SK-N-SH (cell line): ENCODE data around the gene OLFM1. TPM values are rescaled to one million over a fixed set of nuclear protein-coding genes. Genes with fewer than 3 reads are reported as not detected.

Source experiments
- CTCF ChIA-PET: fragments of 300-600, 350-600 bp; formaldehyde crosslinking; extraction: SDS; loops from one replicate; lab custom pipeline; 2021; lab: Yijun Ruan, JAX
- POLR2A ChIA-PET: fragments of 350-600 bp; sonication (Branson Sonifier 250); formaldehyde crosslinking; extraction: SDS; loops from one replicate; lab custom pipeline; 2020; ENCODE audit warnings: antibody characterized with exemption, inconsistent platforms; lab: Yijun Ruan, JAX
- DNase-seq: peaks from one replicate; pipeline ENCODE4 v3.0.0; 2012
- H2AFZ ChIP-seq: fragments of 200-600 bp; sonication (generic); 2 replicates; pipeline ENCODE4 v1.8.1; 2016; ENCODE audit warnings: antibody characterized with exemption, mild to moderate bottlenecking, low read depth
- H3F3A ChIP-seq: fragments of 200-600 bp; sonication (generic); replicated peaks from 2 replicates; pipeline ENCODE3; 2016; ENCODE audit warnings: antibody characterized with exemption, mild to moderate bottlenecking; ENCODE audit not compliant: insufficient read depth
- H3K27ac ChIP-seq, 2 experiments: fragments of 200-500 bp in 1 of 2; fragments of 200-600 bp in 1 of 2; sonication (Bioruptor generic) in 1 of 2; sonication (generic), shearing (Covaris generic) in 1 of 2; 2 replicates each; pipeline versions ENCODE4 v1.5.1 to v1.6.1; 2014 to 2016; ENCODE audit warnings: low read depth in 2 of 2, inconsistent platforms in 1 of 2, low read length in 1 of 2, mild to moderate bottlenecking in 1 of 2, mixed read lengths in 1 of 2
- H3K27me3 ChIP-seq: fragments of 200-600 bp; sonication (generic), shearing (Covaris generic); 2 replicates; pipeline ENCODE4 v1.6.1; 2016; ENCODE audit warnings: mixed run types; ENCODE audit not compliant: insufficient read depth
- H3K36me3 ChIP-seq, 2 experiments: fragments of 200-500 bp in 1 of 2; fragments of 200-600 bp in 1 of 2; sonication (Bioruptor generic) in 1 of 2; sonication (generic) in 1 of 2; replicated peaks in 1 of 2; 2 replicates each; pipeline versions ENCODE3 to v1.5.1; 2014 to 2016; ENCODE audit warnings: low read length in 1 of 2, mild to moderate bottlenecking in 1 of 2; ENCODE audit not compliant: insufficient read depth in 2 of 2, control insufficient read depth in 1 of 2
- H3K4me1 ChIP-seq, 2 experiments: fragments of 200-500 bp in 1 of 2; fragments of 200-600 bp in 1 of 2; sonication (Bioruptor generic) in 1 of 2; sonication (generic), shearing (Covaris generic) in 1 of 2; 2 replicates each; pipeline versions ENCODE4 v1.5.1 to v1.6.1; 2014 to 2016; ENCODE audit warnings: low read depth in 1 of 2, low read length in 1 of 2, mixed run types in 1 of 2; ENCODE audit not compliant: insufficient read depth in 2 of 2, control insufficient read depth in 1 of 2
- H3K4me2 ChIP-seq: fragments of 200-600 bp; sonication (generic), shearing (Covaris generic); 2 replicates; pipeline ENCODE4 v1.6.1; 2017; ENCODE audit warnings: mixed run types
- H3K4me3 ChIP-seq, 2 experiments: fragments of 200-500 bp in 1 of 2; fragments of 200-600 bp in 1 of 2; sonication (Bioruptor generic) in 1 of 2; sonication (generic), shearing (Covaris generic) in 1 of 2; 2 replicates each; pipeline versions ENCODE4 v1.5.1 to v1.8.1; 2014 to 2016; ENCODE audit warnings: low read depth in 2 of 2, inconsistent platforms in 1 of 2, low read length in 1 of 2, mild to moderate bottlenecking in 1 of 2, mixed read lengths in 1 of 2, moderate library complexity in 1 of 2
- H3K79me2 ChIP-seq: fragments of 200-600 bp; sonication (generic); 2 replicates; pipeline ENCODE4 v1.8.1; 2017; ENCODE audit warnings: mild to moderate bottlenecking; ENCODE audit not compliant: insufficient read depth
- H3K9ac ChIP-seq: fragments of 200-600 bp; sonication (generic); 2 replicates; pipeline ENCODE4 v1.6.1; 2017; ENCODE audit warnings: mixed run types
- H3K9me2 ChIP-seq: fragments of 200-600 bp; sonication (generic); 2 replicates; pipeline ENCODE4 v1.6.1; 2017; ENCODE audit warnings: mixed run types
- H3K9me3 ChIP-seq: fragments of 200-600 bp; sonication (generic); 2 replicates; pipeline ENCODE4 v1.6.1; 2017; ENCODE audit warnings: mixed run types, mild to moderate bottlenecking, moderate library complexity
- H4K20me1 ChIP-seq: fragments of 200-600 bp; sonication (generic); 2 replicates; pipeline ENCODE4 v1.6.1; 2017; ENCODE audit warnings: mild to moderate bottlenecking, mixed run types; ENCODE audit not compliant: insufficient read depth
- EZH2phosphoT487 ChIP-seq: fragments of 200-600 bp; sonication (generic); IDR thresholded peaks from 2 replicates; pipeline ENCODE4 v1.6.1; 2017; ENCODE audit warnings: low read depth, mixed run types, mild to moderate bottlenecking, antibody characterized with exemption, moderate library complexity, borderline replicate concordance
- GABPA ChIP-seq: IDR thresholded peaks from 2 replicates; pipeline ENCODE4 v1.4.0; 2012; ENCODE audit warnings: low read depth, mild to moderate bottlenecking
- JUND ChIP-seq: IDR thresholded peaks from 2 replicates; pipeline ENCODE4 v1.4.0; 2012
- MXI1 ChIP-seq: IDR thresholded peaks from 2 replicates; pipeline ENCODE4 v1.6.1; 2012; ENCODE audit warnings: mild to moderate bottlenecking, low read depth, low read length, improper control_type of control experiment
- WGBS: methylation state at CpG from one replicate; pipeline ENCODE4 v1.1.6; 2017; ENCODE audit warnings: low lambda C conversion rate; 5-methylcytosine and 5-hydroxymethylcytosine counted together
- polyA plus RNA-seq, 3 experiments: library from polyadenylated mRNA; depleted of rRNA; stranded (reverse); fragments of >200 nt; gene quantifications; 2 replicates each; pipeline ENCODE4 v1.2.3, GENCODE V29; 2012
- TF ChIP-seq, protein P1 (sequence below): IDR thresholded peaks from 2 replicates; pipeline ENCODE4; 2012
- TF ChIP-seq, protein P2 (sequence below): fragments of 150-350 bp; IDR thresholded peaks from 2 replicates; pipeline ENCODE4 v1.6.1; 2016; ENCODE audit warnings: mild to moderate bottlenecking, low read depth, low read length

OLFM1 gene
- polyA plus RNA-seq, 1 of the 3 experiments (the other 2 are of a cell fraction), result 15.9 TPM

DNA sequence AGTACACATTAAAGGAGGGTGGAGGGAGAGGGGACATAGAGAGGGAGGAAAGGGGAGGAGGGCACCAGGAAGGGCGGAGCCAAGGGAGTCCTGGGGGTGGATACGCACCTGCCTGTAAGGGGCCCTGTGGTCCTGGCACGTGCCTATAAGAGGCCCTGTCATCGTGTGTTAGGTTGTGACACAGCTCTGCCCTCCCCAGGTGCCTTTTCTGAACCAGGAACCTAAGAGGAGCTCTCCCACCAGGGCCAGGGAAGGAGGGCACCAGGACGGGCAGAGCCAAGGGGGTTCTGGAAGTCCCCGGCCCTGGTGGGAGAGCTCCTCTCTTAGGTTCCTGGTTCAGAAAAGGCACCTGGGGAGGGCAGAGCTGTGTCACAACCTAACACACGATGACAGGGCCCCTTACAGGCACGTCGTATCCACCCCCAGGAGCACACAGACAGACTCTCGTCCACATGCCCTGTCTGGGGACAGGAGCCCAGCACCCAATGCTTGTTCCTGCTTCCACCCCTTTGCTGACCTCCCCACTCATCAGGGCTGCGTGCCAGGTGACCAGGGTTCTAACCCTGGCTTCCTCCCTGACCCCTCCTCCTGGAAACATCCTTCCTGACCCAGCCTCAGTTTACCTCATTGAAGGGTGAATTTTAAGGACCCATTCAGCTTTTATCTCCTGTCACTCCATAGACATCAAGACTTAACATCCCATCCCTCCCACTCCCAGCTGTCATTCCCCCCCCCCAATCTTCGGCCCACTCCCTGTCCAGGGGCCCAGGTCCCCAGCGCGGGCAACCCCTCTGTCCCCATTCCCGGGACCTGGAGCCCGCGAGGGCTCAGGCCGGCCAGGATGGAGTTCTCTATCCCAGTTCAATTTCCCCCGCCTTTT lies 12.9 kb upstream of the OLFM1 start (continued):
- TF ChIP-seq, protein P1, sequence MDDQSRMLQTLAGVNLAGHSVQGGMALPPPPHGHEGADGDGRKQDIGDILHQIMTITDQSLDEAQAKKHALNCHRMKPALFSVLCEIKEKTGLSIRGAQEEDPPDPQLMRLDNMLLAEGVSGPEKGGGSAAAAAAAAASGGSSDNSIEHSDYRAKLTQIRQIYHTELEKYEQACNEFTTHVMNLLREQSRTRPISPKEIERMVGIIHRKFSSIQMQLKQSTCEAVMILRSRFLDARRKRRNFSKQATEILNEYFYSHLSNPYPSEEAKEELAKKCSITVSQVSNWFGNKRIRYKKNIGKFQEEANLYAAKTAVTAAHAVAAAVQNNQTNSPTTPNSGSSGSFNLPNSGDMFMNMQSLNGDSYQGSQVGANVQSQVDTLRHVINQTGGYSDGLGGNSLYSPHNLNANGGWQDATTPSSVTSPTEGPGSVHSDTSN, result no peak
- TF ChIP-seq, protein P2, sequence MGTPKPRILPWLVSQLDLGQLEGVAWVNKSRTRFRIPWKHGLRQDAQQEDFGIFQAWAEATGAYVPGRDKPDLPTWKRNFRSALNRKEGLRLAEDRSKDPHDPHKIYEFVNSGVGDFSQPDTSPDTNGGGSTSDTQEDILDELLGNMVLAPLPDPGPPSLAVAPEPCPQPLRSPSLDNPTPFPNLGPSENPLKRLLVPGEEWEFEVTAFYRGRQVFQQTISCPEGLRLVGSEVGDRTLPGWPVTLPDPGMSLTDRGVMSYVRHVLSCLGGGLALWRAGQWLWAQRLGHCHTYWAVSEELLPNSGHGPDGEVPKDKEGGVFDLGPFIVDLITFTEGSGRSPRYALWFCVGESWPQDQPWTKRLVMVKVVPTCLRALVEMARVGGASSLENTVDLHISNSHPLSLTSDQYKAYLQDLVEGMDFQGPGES, result no peak
- TF ChIP-seq, all 33 proteins: peak for 0

DNA sequence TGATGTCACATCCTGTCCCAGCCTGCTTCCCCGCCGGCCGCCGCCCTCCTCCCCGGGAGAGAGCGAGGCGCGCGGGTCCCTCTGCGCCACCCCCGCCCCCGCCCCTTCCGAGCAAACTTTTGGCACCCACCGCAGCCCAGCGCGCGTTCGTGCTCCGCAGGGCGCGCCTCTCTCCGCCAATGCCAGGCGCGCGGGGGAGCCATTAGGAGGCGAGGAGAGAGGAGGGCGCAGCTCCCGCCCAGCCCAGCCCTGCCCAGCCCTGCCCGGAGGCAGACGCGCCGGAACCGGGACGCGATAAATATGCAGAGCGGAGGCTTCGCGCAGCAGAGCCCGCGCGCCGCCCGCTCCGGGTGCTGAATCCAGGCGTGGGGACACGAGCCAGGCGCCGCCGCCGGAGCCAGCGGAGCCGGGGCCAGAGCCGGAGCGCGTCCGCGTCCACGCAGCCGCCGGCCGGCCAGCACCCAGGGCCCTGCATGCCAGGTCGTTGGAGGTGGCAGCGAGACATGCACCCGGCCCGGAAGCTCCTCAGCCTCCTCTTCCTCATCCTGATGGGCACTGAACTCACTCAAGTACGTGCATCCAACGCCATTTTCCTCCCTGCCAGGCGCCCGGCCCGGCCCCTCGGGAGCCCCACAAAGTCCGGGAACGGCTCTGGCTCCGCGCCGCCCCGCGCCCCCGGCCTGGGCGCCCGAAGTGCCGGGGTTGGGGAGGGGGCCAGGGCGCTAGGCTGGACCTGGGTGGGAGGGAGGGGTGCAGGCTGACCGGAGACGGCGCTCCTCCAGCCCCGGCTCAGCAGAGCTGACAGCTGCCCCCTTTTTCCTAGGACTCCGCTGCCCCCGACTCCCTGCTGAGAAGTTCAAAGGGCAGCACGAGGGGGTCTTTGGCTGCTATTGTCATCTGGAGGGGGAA lies 12.0 kb upstream of the OLFM1 start:
- Histone ChIP-seq H3K9me3 (no peaks in the 10 kb centered on the region), H3K27ac (no peak overlapping the region), H3K9ac (no peak overlapping the region; the same call in 1 of the 2 replicates), H3K79me2 (no peaks in the 10 kb centered on the region), H3K4me1 (peaks cover 0 to 6% of the 10 kb centered on the region in 2 experiments; a peak in 1 of 4 replicates), H3K4me2 (peak overlapping the region; percentile 82), H3K27me3 (no peaks in the 10 kb centered on the region), H3F3A (no peaks in the 10 kb centered on the region), H4K20me1 (no peaks in the 10 kb centered on the region), H3K4me3 (peak overlapping the region; percentile 53 to 62), H2AFZ (peak overlapping the region; percentile 63; the same call in 1 of the 2 replicates), H3K9me2 (no peaks in the 10 kb centered on the region), H3K36me3 (no peaks in the 10 kb centered on the region)
- WGBS, result 10% methylated on average over 32 of the region's 90 CpGs
- CTCF ChIA-PET, result interaction anchor here (0.7 to 5.7 kb wide), 7 partner anchors 11 to 1998 kb away, joined by 3 to 39 read pairs (median 8); partner anchors contain the start of gene OLFM1
- DNase-seq, result peak; percentile 91
- peak; percentile 61; the same call in 1 of the 2 replicates for TF ChIP-seq GABPA
- no peak for TF ChIP-seq EZH2phosphoT487
- 0 out of 2 replicates have a peak, but pooled peaks have one; percentile 4 for TF ChIP-seq MXI1
- no peak for TF ChIP-seq JUND
- POLR2A ChIA-PET, result no interaction called here
